ENCODE results near the gene PARP1. TPM values are rescaled to one million over a fixed set of nuclear protein-coding genes. Genes with fewer than 3 reads are reported as not detected.
"Not testable (repeated sequence)": the region's sequence is repeated elsewhere in the genome, so short reads cannot be mapped to it uniquely, and the experiment has no call there.

Gene PARP1
- polyA plus RNA-seq, 3 donors: 17.7 to 30.0 (median 23.3) TPM

- H3K4me1 ChIP-seq (ENCODE audit: control insufficient read depth in 1 of 2, insufficient read depth in 2 of 2, low read length in 2 of 2): no peaks in the 10 kb centered on the region
- intact Hi-C loops (cut with micrococcal nuclease): no loop called here
- no peak for TF ChIP-seq CTCF (IDR thresholded peaks at IDR 0.05)
- no peaks in the 10 kb centered on the region for H4K20me1 ChIP-seq (ENCODE audit: insufficient read depth, low read length)
- Mint-ChIP-seq H3K4me3 (no peak overlapping the region), H3K27ac (no peak overlapping the region), H3K36me3 (no peaks in the 10 kb centered on the region), H3K27me3 (ENCODE audit: low read depth in 3 of 3) (peaks cover 0 to 3% (median 0%) of the 10 kb centered on the region in 3 donors), H3K4me1 (no peaks in the 10 kb centered on the region), H3K9me3 (peaks cover 9 to 26% (median 17%) of the 10 kb centered on the region in 7 donors)
- H3K9me3 ChIP-seq (replicated peaks in 1 of 2; ENCODE audit: control insufficient read depth in 1 of 2, insufficient read depth in 1 of 2, low read length in 2 of 2): peaks cover 0 to 14% of the 10 kb centered on the region in 2 donors
- H3K27me3 ChIP-seq (ENCODE audit: control insufficient read depth in 2 of 2, insufficient read depth in 2 of 2, low read length in 2 of 2): no peaks in the 10 kb centered on the region
- H3K4me3 ChIP-seq (replicated peaks in 1 of 3; ENCODE audit: low read depth in 2 of 3, low read length in 3 of 3): no peak overlapping the region
- H3K36me3 ChIP-seq (replicated peaks in 1 of 2; ENCODE audit: control insufficient read depth in 1 of 2, insufficient read depth in 2 of 2, low read length in 2 of 2): no peaks in the 10 kb centered on the region
- H3K9ac ChIP-seq (ENCODE audit: insufficient read depth, low read length, poor library complexity, severe bottlenecking): no peak overlapping the region
- no peak overlapping the region for H3K4me2 ChIP-seq (replicated peaks; ENCODE audit: extremely low read depth, low read length, poor library complexity, severe bottlenecking)
- no peak for DNase-seq
- no CpG with 5 or more reads among the region's 2 CpGs for WGBS (ENCODE audit: insufficient coverage)
- no peak overlapping the region for H3K27ac ChIP-seq (ENCODE audit: low read depth in 1 of 2, low read length in 2 of 2)
- no peaks in the 10 kb centered on the region for H3K79me2 ChIP-seq (ENCODE audit: insufficient read depth, low read length)
- H2AFZ ChIP-seq (ENCODE audit: insufficient read depth, low read depth, low read length, poor library complexity, severe bottlenecking): no peak overlapping the region
Observed at GRCh38 chr1:226342656-226343055, 65.2 kb downstream of the PARP1 start.

GRCh38 chr1:226340111-226340510 lies 67.8 kb downstream of the PARP1 start:
- intact Hi-C loops (cut with micrococcal nuclease); H3K36me3 Mint-ChIP-seq; H3K27me3 ChIP-seq (ENCODE audit: control insufficient read depth in 2 of 2, insufficient read depth in 2 of 2, low read length in 2 of 2); H3K4me3 Mint-ChIP-seq; H3K27me3 Mint-ChIP-seq (ENCODE audit: low read depth in 3 of 3); H2AFZ ChIP-seq (ENCODE audit: insufficient read depth, low read depth, low read length, poor library complexity, severe bottlenecking); H4K20me1 ChIP-seq (ENCODE audit: insufficient read depth, low read length); H3K4me1 ChIP-seq (ENCODE audit: control insufficient read depth in 1 of 2, insufficient read depth in 2 of 2, low read length in 2 of 2); H3K4me3 ChIP-seq (replicated peaks in 1 of 3; ENCODE audit: low read depth in 2 of 3, low read length in 3 of 3); DNase-seq; H3K79me2 ChIP-seq (ENCODE audit: insufficient read depth, low read length); H3K27ac Mint-ChIP-seq; H3K4me2 ChIP-seq (replicated peaks; ENCODE audit: extremely low read depth, low read length, poor library complexity, severe bottlenecking); H3K27ac ChIP-seq (ENCODE audit: low read depth in 1 of 2, low read length in 2 of 2); H3K9ac ChIP-seq (ENCODE audit: insufficient read depth, low read length, poor library complexity, severe bottlenecking); H3K36me3 ChIP-seq (replicated peaks in 1 of 2; ENCODE audit: control insufficient read depth in 1 of 2, insufficient read depth in 2 of 2, low read length in 2 of 2); H3K4me1 Mint-ChIP-seq: not testable (repeated sequence)
- H3K9me3 ChIP-seq (replicated peaks in 1 of 2; ENCODE audit: control insufficient read depth in 1 of 2, insufficient read depth in 1 of 2, low read length in 2 of 2): peaks cover 0 to 14% of the 10 kb centered on the region in 2 donors
- peaks cover 9 to 26% (median 17%) of the 10 kb centered on the region in 7 donors for H3K9me3 Mint-ChIP-seq
- WGBS (ENCODE audit: insufficient coverage): no CpG with 5 or more reads among the region's 3 CpGs

Measured in CD14-positive monocyte (primary cell).